NCI-H2171 treated with DMSO at 0.1 percent for 48 hours (cell line): Measurements from ENCODE around the gene RPP25L.

Experiments
- DNase-seq: peaks from one replicate; lab custom pipeline; 2025; lab: John Stamatoyannopoulos, UW

The RPP25L gene

GRCh38 chr9:34637356-34638137, 25.6 kb upstream of the RPP25L start, which contains the start of gene SIGMAR1:
SIGMAR1 (minus strand) TSS chr9:34637787; CDS start chr9:34637697, 90 bp downstream.
- peak; percentile 77 for DNase-seq

DNA sequence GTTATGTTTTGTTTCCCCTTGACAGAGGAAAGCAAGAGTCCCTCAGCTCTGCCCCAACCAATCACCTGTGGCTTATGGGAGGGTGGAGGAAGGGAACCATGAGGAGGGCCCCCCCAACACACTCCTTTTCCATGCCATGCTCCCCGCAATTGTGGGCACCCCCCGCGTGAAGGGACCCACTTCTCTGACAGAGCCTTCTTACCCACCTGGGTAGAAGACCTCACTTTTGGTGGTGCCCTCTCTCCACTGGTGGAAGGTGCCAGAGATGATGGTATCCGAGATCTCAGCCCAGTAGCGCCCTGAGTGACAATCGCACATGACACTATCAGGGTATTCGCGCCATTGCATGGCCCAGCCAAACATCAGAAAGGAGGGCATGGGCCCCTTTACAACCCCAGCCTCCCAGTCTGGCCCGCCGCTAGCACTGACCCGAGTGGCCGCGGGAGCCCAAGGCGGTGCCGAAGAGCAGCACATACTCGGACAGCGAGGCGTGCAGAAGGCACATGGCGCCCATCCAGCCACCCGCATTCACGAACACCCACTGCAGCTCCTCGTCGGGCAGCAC, 25.0 kb upstream of the RPP25L start:
- peak; percentile 12 for DNase-seq

- DNase-seq, result no peak
These were observed 23.7 kb upstream of the RPP25L start for GRCh38 chr9:34635556-34635955.

DNA sequence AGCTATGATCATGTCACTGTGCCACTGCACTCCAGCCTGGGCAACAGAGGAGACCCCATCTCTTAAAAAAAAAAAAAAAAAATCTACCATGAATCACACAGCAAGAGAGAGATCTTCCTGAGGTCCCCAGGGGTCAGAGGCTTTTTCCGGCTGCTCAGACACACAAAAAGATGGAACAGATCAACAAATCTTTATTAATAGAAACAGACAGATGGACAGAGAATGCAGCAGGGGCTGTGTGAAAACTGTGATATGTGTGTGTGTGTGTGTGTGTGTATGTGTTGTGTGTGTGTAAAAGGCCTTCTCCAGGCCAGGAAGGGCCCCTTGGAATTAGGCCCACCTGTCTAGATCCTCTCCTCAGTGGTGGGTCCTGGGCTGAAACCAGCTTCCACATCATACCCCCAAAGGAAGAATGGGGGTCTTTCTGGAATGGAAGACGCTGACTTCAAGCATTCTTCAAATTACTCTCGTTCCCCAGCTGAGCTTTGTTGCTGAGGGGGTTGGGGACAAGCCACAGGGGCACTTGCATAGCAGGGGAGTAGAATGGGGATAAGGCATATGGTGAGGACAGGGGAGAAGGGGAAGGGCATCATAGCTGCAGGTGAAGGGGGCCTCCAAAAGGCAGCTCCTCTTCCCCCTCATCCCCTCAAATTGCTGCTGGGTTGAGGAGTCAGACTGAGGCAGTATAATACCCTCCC, 22.8 kb upstream of the RPP25L start:
- no peak for DNase-seq

GRCh38 chr9:34633851-34634550, 22.1 kb upstream of the RPP25L start:
- DNase-seq, result peak; percentile 61

DNA sequence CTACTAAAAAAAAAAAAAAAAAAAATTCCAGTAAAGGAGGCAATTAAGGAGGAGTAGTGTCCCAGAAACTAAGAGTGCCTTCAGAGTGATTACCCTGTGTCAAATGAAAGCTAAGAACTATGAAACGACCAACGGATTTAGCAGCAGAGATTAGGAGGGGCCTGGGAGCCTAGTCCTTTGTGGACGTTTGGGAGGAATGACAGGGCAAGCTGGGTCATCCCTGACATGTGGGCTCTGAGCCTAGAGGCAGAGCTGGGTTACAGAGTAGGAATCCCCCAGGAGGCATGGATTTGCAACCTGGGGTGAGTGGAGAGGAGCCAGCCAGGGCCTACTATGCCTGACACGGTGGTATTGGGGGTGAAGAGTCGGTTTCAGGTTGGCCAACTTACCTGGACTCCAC, 21.3 kb upstream of the RPP25L start:
- no peak for DNase-seq

- DNase-seq, result no peak
These were observed 18.7 kb upstream of the RPP25L start for GRCh38 chr9:34630402-34631154.

- DNase-seq, result no peak
These were observed 17.6 kb upstream of the RPP25L start for GRCh38 chr9:34629491-34629808.

DNA sequence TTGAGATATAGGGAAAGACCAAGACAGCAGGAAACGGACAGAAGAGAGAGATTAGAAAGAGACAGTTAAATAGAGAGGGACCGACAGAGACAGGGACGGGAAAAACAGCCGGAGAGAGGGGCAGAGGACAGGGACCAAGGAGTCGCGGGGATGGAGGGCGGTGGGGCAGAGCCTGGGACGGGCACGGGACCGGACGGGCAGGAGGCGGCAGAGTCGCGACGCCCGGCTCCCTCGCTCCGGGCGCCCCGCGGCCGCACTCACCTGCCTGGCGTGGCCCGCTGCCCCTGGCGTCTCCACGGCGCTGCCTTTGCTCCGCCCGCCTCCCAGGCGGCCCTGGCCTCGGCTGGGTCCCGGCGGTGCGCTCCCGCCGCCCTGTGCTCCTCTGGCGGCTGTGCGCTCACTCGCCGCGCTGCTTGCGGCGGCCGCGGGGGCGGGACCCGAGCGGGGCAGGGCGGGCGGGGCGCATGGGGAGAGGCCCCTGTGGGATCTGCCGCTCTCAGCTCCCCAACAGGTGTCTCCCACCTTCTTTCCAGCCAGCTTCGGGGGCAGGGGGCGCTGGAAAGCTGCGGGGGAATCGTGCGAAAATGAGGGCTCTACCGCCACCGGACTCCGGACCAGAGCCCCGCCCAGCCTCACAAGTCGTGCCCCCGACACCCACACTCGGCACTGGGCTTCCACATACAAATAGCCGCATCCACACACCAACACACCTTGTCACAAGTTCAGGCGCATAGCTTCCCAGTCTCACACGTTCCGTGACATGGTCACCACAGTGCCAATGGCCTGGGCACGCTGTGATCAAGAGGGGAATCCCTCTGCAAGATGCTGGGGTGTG, 17.0 kb upstream of the RPP25L start, which contains the start of gene ARID3C:
Gene ARID3C, minus strand, starts transcription at position 411 of the 835 bp plus-strand sequence. CDS start 1,052 bp downstream, outside the sequence.
- no peak for DNase-seq

- no peak for DNase-seq
These were observed 16.1 kb upstream of the RPP25L start for GRCh38 chr9:34627716-34628655.

DNA sequence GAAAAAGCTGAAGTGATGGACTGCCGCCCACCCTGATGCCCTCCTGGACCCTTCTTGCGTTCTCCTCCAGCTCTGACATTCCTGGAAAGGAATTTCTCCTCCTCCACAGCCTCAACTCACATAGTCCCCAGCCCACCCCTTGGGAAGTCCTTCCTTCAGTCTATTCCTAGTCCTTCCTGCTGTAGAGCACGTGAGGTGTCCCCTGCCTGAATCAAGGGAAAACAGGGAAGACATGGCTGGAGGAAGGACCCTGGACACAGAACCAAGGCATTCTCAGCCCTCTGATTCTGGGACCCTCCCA, 13.2 kb upstream of the RPP25L start:
- DNase-seq, result no peak

GRCh38 chr9:34624475-34625185, 12.7 kb upstream of the RPP25L start:
- no peak for DNase-seq

GRCh38 chr9:34623374-34624235, 11.7 kb upstream of the RPP25L start:
- DNase-seq, result no peak

- DNase-seq, result peak; percentile 87
These were observed 8.4 kb upstream of the RPP25L start, which contains the start of gene DCTN3 for GRCh38 chr9:34620061-34620994. DCTN3 (minus strand) TSS chr9:34620495; CDS start chr9:34620464, 31 bp downstream.

DNA sequence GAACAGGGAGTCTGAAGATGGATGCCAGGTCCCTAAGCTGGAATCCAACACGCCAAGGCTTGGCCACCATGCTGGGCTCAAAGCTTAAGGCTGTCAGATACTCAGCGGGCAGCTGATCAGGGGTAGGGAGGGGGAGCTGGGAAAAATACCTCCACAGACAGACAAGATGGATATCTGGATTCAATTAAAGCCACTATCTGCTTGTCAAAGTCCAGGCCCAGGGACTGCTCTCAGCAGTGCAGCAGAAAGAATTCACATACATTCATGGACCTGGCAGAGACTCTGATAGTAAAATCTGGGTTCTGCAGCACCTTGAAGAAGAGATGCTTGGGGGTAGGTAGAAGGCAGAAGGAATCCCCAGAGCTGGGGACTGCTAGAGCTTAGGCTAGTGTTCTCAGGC, 3.2 kb upstream of the RPP25L start:
- no peak for DNase-seq

- DNase-seq, result peak; percentile 47
These were observed 992 bp upstream of the RPP25L start for GRCh38 chr9:34612788-34613390.
